ENCODE data around the gene CDKN2AIPNL. TPM values are rescaled to one million over a fixed set of nuclear protein-coding genes. Genes with fewer than 3 reads are reported as not detected.

The CDKN2AIPNL gene
- total and polyA plus RNA-seq, 2 of the 13 experiments (the other 11 are each of a cell fraction or from before 2014, with no cell fraction given), result 17.4 to 46.5 TPM

- TF ChIP-seq ZSCAN5A (CRISPR knock-in tag; IDR thresholded peaks at IDR 0.05; ENCODE audit: borderline replicate concordance), result peak; percentile 85; the same call in 1 of the 2 replicates
- TF ChIP-seq REPIN1 (CRISPR knock-in tag; IDR thresholded peaks at IDR 0.05; ENCODE audit: borderline replicate concordance, low read depth), result peak; percentile 86; the same call in 1 of the 2 replicates
- TF ChIP-seq ZFY (CRISPR knock-in tag; IDR thresholded peaks at IDR 0.05), result peak; percentile 69
- peak; percentile 59; the same call in 1 of the 2 replicates for TF ChIP-seq SIX4 (CRISPR knock-in tag; IDR thresholded peaks at IDR 0.05)
- TF ChIP-seq USF2 (IDR thresholded peaks at IDR 0.05; ENCODE audit: low read depth, low read length), result peak; percentile 100
- TF ChIP-seq USF2 (CRISPR knock-in tag; IDR thresholded peaks at IDR 0.05; ENCODE audit: borderline replicate concordance), result peak; percentile 99
- TF ChIP-seq KDM6A (CRISPR knock-in tag; IDR thresholded peaks at IDR 0.05; ENCODE audit: low read depth), result no peak
- TF ChIP-seq KDM5A (IDR thresholded peaks at IDR 0.05; ENCODE audit: borderline replicate concordance, low read length), result peak; percentile 79; the same call in 1 of the 2 replicates
- peak; percentile 90 for TF ChIP-seq GATAD1 (CRISPR knock-in tag; IDR thresholded peaks at IDR 0.05)
- TF ChIP-seq TMF1 (CRISPR knock-in tag; IDR thresholded peaks at IDR 0.05; ENCODE audit: low read depth), result peak; percentile 70; the same call in 1 of the 2 replicates
- no peak for TF ChIP-seq DMTF1 (CRISPR knock-in tag; IDR thresholded peaks at IDR 0.05)
- no peak for TF ChIP-seq THAP7 (CRISPR knock-in tag; IDR thresholded peaks at IDR 0.05)
- TF ChIP-seq PITX1 (CRISPR knock-in tag; IDR thresholded peaks at IDR 0.05), result peak; percentile 77
- TF ChIP-seq MBD4 (IDR thresholded peaks at IDR 0.05; ENCODE audit: borderline replicate concordance, low read length), result no peak
- TF ChIP-seq POLR2AphosphoS2 (IDR thresholded peaks at IDR 0.05; ENCODE audit: low read depth, low read length), result no peak
- TF ChIP-seq ZNF790 (CRISPR knock-in tag; IDR thresholded peaks at IDR 0.05; ENCODE audit: borderline replicate concordance), result peak; percentile 92
- no peak; the same call in 1 of the 2 replicates for TF ChIP-seq ZNF280B (CRISPR knock-in tag; IDR thresholded peaks at IDR 0.05; ENCODE audit: borderline replicate concordance)
- no peak for TF ChIP-seq RORA (CRISPR knock-in tag; IDR thresholded peaks at IDR 0.05)
- TF ChIP-seq ZNF589 (CRISPR knock-in tag; conservative IDR thresholded peaks at IDR 0.05), result 0 out of 2 replicates have a peak, but pooled peaks have one; percentile 25
- peak; percentile 93 for TF ChIP-seq ARNTL (CRISPR knock-in tag; IDR thresholded peaks at IDR 0.05)
Measured at GRCh38 chr5:134370871-134371833, 40.5 kb downstream of the CDKN2AIPNL start, which contains the start of gene UBE2B (continued).

Data from HepG2 (cell line).